Measurements from ENCODE around the gene SSH3. TPM values are rescaled to one million over a fixed set of nuclear protein-coding genes. Genes with fewer than 3 reads are reported as not detected.
A peak's percentile ranks its signal among the peaks of the same experiment; 100 is the strongest.

SSH3 gene
- total RNA-seq, 1 experiment from 2014 or later, result 73.0 TPM

GRCh38 chr11:67351275-67352005 is 48.1 kb downstream of the SSH3 start:
- Mint-ChIP-seq H3K4me3 (ENCODE audit: low read depth, unreplicated experiment) (peak overlapping the region; percentile 31), H3K9me3 (ENCODE audit: low read depth, unreplicated experiment) (no peaks in the 10 kb centered on the region), H3K27ac (ENCODE audit: unreplicated experiment) (no peak overlapping the region), H3K4me1 (ENCODE audit: low read depth, unreplicated experiment) (peaks cover 58% of the 10 kb centered on the region), H3K36me3 (ENCODE audit: insufficient read depth, unreplicated experiment) (peaks cover 40% of the 10 kb centered on the region), H3K27me3 (ENCODE audit: unreplicated experiment) (no peaks in the 10 kb centered on the region)
- TF ChIP-seq CTCF (IDR thresholded peaks at IDR 0.05; ENCODE audit: unreplicated experiment), result peak; percentile 88
- BruUV-seq (replicated peaks), result no TSS peak
- CTCF ChIA-PET, result interaction anchor here (0.5 to 1.7 kb wide), 6 partner anchors 19 to 226 kb away, joined by 3 to 20 read pairs (median 5); partner anchors contain the start of gene CLCF1
- DNase-seq, result peak; percentile 71
- intact Hi-C loops (cut with micrococcal nuclease; ENCODE audit: unreplicated experiment), result loop anchor here (5.0 to 10.0 kb wide), 2 partner anchors 41 to 153 kb away; partner anchors contain the start of genes CDK2AP2, PITPNM1 and RAD9A

- CTCF ChIA-PET, result interaction anchor here (0.6 to 3.6 kb wide), 10 partner anchors 10 to 153 kb away, joined by 3 to 32 read pairs (median 6); partner anchors contain the start of genes PITPNM1, PPP1CA and RAD9A
- H3K36me3 Mint-ChIP-seq (ENCODE audit: insufficient read depth, unreplicated experiment), result peaks cover 45% of the 10 kb centered on the region
- peak; percentile 53 for DNase-seq
- H3K4me3 Mint-ChIP-seq (ENCODE audit: low read depth, unreplicated experiment), result peak overlapping the region; percentile 87
- intact Hi-C loops (cut with micrococcal nuclease; ENCODE audit: unreplicated experiment), result loop anchor here (5.0 to 10.0 kb wide), 2 partner anchors 40 to 152 kb away; partner anchors contain the start of genes CDK2AP2, PITPNM1 and RAD9A
- no peak for TF ChIP-seq CTCF (IDR thresholded peaks at IDR 0.05; ENCODE audit: unreplicated experiment)
- no peaks in the 10 kb centered on the region for H3K9me3 Mint-ChIP-seq (ENCODE audit: low read depth, unreplicated experiment)
- peak overlapping the region; percentile 89 for H3K27ac Mint-ChIP-seq (ENCODE audit: unreplicated experiment)
- no peaks in the 10 kb centered on the region for H3K27me3 Mint-ChIP-seq (ENCODE audit: unreplicated experiment)
- peaks cover 63% of the 10 kb centered on the region for H3K4me1 Mint-ChIP-seq (ENCODE audit: low read depth, unreplicated experiment)
- TSS peak; percentile 70 for BruUV-seq (replicated peaks)
These were observed 49.4 kb downstream of the SSH3 start for GRCh38 chr11:67352546-67353316.

- no TSS peak for BruUV-seq (replicated peaks)
- CTCF ChIA-PET, result interaction anchor here (0.6 to 3.6 kb wide), 14 partner anchors 8 to 152 kb away, joined by 3 to 32 read pairs (median 5); partner anchors contain the start of genes PITPNM1, PPP1CA and RAD9A
- TF ChIP-seq CTCF (IDR thresholded peaks at IDR 0.05; ENCODE audit: unreplicated experiment), result no peak
- peak; percentile 98 for DNase-seq
- no peaks in the 10 kb centered on the region for H3K9me3 Mint-ChIP-seq (ENCODE audit: low read depth, unreplicated experiment)
- peak within 1 kb of the TSS; percentile 87 for H3K4me3 Mint-ChIP-seq (ENCODE audit: low read depth, unreplicated experiment)
- intact Hi-C loops (cut with micrococcal nuclease; ENCODE audit: unreplicated experiment), result loop anchor here (1.0 to 10.0 kb wide), 3 partner anchors 21 to 151 kb away; partner anchors contain the start of genes CDK2AP2, PITPNM1 and RAD9A
- H3K27ac Mint-ChIP-seq (ENCODE audit: unreplicated experiment), result peak within 1 kb of the TSS; percentile 89
- no peaks in the 10 kb centered on the region for H3K27me3 Mint-ChIP-seq (ENCODE audit: unreplicated experiment)
- H3K4me1 Mint-ChIP-seq (ENCODE audit: low read depth, unreplicated experiment), result peaks cover 63% of the 10 kb centered on the region
- peaks cover 49% of the 10 kb centered on the region for H3K36me3 Mint-ChIP-seq (ENCODE audit: insufficient read depth, unreplicated experiment)
These were observed 50.2 kb downstream of the SSH3 start, which contains the start of gene POLD4 for GRCh38 chr11:67353317-67354074. TSS of gene POLD4 (minus strand) at chr11:67353546. CDS start at chr11:67353399, 147 bp downstream.
